DOHH2 (cell line): ENCODE results near the gene DNAI7.

Source experiments
- H3F3A ChIP-seq: fragments of 200-600 bp; sonication (generic), shearing (Covaris generic); 2 replicates; pipeline ENCODE4 v1.6.0; 2016; ENCODE audit warnings: antibody characterized with exemption, mild to moderate bottlenecking; ENCODE audit not compliant: control insufficient read depth, insufficient read depth
- H3K27ac ChIP-seq: fragments of 200-600 bp; sonication (generic); 2 replicates; pipeline ENCODE4 v1.5.1; 2014; ENCODE audit warnings: low read depth, mild to moderate bottlenecking, low read length, moderate library complexity
- H3K27me3 ChIP-seq: fragments of 200-600 bp; sonication (generic); 2 replicates; pipeline ENCODE4 v1.6.1; 2014; ENCODE audit warnings: mild to moderate bottlenecking, low read length, mixed read lengths; ENCODE audit not compliant: control insufficient read depth
- H3K36me3 ChIP-seq: fragments of 200-600 bp; sonication (generic); 2 replicates; pipeline ENCODE4 v1.6.1; 2014; ENCODE audit warnings: mild to moderate bottlenecking, low read length, moderate library complexity, mixed read lengths; ENCODE audit not compliant: control insufficient read depth
- H3K4me1 ChIP-seq: fragments of 200-600 bp; sonication (generic); 2 replicates; pipeline ENCODE4 v1.6.1; 2014; ENCODE audit warnings: mild to moderate bottlenecking, low read length, mixed read lengths; ENCODE audit not compliant: control insufficient read depth
- H3K4me2 ChIP-seq: fragments of 200-600 bp; sonication (generic); 2 replicates; pipeline ENCODE4 v1.6.0; 2014; ENCODE audit warnings: mild to moderate bottlenecking, low read length, moderate library complexity
- H3K4me3 ChIP-seq: fragments of 200-600 bp; sonication (generic); 2 replicates; pipeline ENCODE4 v1.5.1; 2014; ENCODE audit warnings: mild to moderate bottlenecking, low read length, mixed read lengths
- H3K79me2 ChIP-seq: fragments of 200-600 bp; sonication (generic); 2 replicates; pipeline ENCODE4 v1.6.1; 2014; ENCODE audit warnings: mild to moderate bottlenecking, low read length, mixed read lengths; ENCODE audit not compliant: control insufficient read depth
- H3K9me2 ChIP-seq: fragments of 200-600 bp; sonication (generic); replicated peaks from 2 replicates; pipeline ENCODE4 v1.6.1; 2014; ENCODE audit warnings: mild to moderate bottlenecking, low read length, mixed read lengths; ENCODE audit not compliant: control insufficient read depth
- H3K9me3 ChIP-seq: fragments of 200-600 bp; sonication (generic); 2 replicates; pipeline ENCODE4 v1.6.1; 2014; ENCODE audit warnings: antibody characterized with exemption, low read length, mixed read lengths; ENCODE audit not compliant: control insufficient read depth, insufficient read depth
- H4K20me1 ChIP-seq: fragments of 200-600 bp; sonication (generic); 2 replicates; pipeline ENCODE4 v1.6.0; 2014; ENCODE audit warnings: low read depth, mild to moderate bottlenecking, antibody characterized with exemption, low read length, moderate library complexity; ENCODE audit not compliant: control insufficient read depth, insufficient read depth
- EZH2phosphoT487 ChIP-seq: fragments of 200-600 bp; sonication (generic); IDR thresholded peaks from 2 replicates; pipeline ENCODE4 v1.6.1; 2017; ENCODE audit warnings: borderline replicate concordance, mild to moderate bottlenecking, antibody characterized with exemption, low read length, moderate library complexity, mixed read lengths
- TF ChIP-seq, protein P1 (sequence below): fragments of 200-600 bp; sonication (generic); IDR thresholded peaks from one replicate; pipeline ENCODE4 v1.5.1; 2014; ENCODE audit warnings: antibody characterized with exemption, mild to moderate bottlenecking, low read depth, low read length; ENCODE audit not compliant: poor library complexity, severe bottlenecking

Gene DNAI7

DNA sequence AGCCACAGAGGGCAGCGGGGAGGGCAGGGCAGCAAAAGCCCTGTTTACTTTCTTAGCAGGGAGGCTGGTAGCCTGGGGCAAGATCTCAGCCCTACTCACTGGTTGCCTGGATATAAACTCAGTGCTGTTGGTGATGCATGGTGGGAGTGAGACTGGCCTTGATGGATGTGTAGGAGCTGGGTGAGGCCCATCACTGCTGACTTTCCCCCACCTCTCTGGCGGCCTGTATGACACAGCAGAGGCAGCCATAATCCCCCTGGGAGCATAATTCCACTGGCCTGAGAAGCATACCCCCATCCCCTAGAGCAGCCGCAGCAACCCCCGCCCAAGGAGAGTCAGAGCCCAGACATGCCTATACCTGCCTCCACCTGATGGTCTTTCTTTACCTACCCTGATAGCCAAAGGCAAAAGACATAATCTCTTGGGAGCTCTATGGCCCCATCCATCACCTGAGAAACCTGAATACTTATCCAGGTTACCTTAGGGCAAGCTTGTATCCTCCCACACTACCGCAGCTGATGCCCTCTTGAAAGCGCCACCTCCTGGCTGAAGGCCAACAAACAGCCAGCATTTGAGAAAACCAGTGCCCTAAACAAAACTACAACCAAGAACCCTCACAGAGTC, 59.3 kb downstream of the DNAI7 start:
- Histone ChIP-seq H3K27ac (no peak overlapping the region), H3K27me3 (no peaks in the 10 kb centered on the region)
- no peak for TF ChIP-seq EZH2phosphoT487
- TF ChIP-seq, protein P1, sequence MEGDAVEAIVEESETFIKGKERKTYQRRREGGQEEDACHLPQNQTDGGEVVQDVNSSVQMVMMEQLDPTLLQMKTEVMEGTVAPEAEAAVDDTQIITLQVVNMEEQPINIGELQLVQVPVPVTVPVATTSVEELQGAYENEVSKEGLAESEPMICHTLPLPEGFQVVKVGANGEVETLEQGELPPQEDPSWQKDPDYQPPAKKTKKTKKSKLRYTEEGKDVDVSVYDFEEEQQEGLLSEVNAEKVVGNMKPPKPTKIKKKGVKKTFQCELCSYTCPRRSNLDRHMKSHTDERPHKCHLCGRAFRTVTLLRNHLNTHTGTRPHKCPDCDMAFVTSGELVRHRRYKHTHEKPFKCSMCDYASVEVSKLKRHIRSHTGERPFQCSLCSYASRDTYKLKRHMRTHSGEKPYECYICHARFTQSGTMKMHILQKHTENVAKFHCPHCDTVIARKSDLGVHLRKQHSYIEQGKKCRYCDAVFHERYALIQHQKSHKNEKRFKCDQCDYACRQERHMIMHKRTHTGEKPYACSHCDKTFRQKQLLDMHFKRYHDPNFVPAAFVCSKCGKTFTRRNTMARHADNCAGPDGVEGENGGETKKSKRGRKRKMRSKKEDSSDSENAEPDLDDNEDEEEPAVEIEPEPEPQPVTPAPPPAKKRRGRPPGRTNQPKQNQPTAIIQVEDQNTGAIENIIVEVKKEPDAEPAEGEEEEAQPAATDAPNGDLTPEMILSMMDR = peak; percentile 76

DNA sequence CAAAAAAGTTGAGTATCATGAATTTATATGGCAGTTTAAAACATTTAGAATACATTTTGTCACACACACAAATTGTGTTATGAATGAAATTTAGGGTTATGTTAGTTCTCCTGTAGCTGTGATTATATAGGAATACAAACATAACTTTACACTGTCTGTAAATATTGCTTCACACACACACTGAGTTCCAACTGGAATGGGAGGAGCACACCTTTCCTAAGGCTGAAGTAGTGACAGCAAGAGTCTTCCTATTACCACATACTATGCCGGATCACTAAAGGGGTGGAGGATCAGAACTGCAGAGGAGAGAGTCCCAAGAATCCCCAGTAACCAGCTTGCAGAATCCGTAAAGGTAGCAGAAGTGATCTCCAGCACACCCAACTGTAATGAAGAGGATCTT, 63.7 kb downstream of the DNAI7 start:
- no peaks in the 10 kb centered on the region for H3K36me3 ChIP-seq
- no peaks in the 10 kb centered on the region for H3F3A ChIP-seq
- no peaks in the 10 kb centered on the region for H4K20me1 ChIP-seq
- TF ChIP-seq, protein P1 = no peak
- TF ChIP-seq EZH2phosphoT487 = no peak
- peaks cover 15% of the 10 kb centered on the region for H3K4me1 ChIP-seq
- no peak overlapping the region for H3K4me3 ChIP-seq
- no peaks in the 10 kb centered on the region for H3K9me3 ChIP-seq
- H3K9me2 ChIP-seq = no peaks in the 10 kb centered on the region
- no peaks in the 10 kb centered on the region for H3K27me3 ChIP-seq
- H3K27ac ChIP-seq = no peak overlapping the region
- H3K79me2 ChIP-seq = no peaks in the 10 kb centered on the region
- H3K4me2 ChIP-seq = no peak overlapping the region

More for the DNA sequence above, 59.3 kb downstream of the DNAI7 start:
- no peaks in the 10 kb centered on the region for H3K36me3 ChIP-seq
- H3K9me2 ChIP-seq = no peaks in the 10 kb centered on the region
- H3K9me3 ChIP-seq = no peaks in the 10 kb centered on the region
- H3F3A ChIP-seq = no peaks in the 10 kb centered on the region
- H3K4me3 ChIP-seq = no peak overlapping the region
- H4K20me1 ChIP-seq = no peaks in the 10 kb centered on the region
- no peak overlapping the region for H3K4me2 ChIP-seq
- no peaks in the 10 kb centered on the region for H3K4me1 ChIP-seq
- H3K79me2 ChIP-seq = no peaks in the 10 kb centered on the region

DNA sequence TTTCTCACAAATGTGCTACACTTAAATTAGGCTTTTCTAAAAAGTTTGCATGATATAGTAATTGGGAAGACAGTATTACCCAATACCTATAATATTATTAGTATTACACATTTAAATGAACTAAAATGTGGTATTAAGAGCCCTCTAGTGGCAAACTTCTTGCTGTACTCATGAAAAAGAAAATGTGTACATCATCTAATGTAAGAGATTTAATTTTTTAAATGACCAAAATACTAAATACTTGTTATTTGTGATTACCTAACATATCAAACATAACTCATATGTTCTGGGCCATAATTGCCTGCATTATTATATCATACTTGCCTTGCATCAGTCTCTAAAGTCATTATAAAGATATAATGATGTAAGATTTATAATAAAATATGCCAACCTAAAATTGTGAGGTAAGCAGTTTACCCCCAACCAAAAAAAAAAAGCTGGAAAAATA, 64.2 kb downstream of the DNAI7 start:
- no peaks in the 10 kb centered on the region for H4K20me1 ChIP-seq
- no peak overlapping the region for H3K27ac ChIP-seq
- H3K4me3 ChIP-seq = no peak overlapping the region
- H3K9me2 ChIP-seq = no peaks in the 10 kb centered on the region
- no peak for TF ChIP-seq EZH2phosphoT487
- TF ChIP-seq, protein P1 = peak; percentile 56
- no peaks in the 10 kb centered on the region for H3K27me3 ChIP-seq
- H3K79me2 ChIP-seq = no peaks in the 10 kb centered on the region
- H3K9me3 ChIP-seq = no peaks in the 10 kb centered on the region
- H3K36me3 ChIP-seq = no peaks in the 10 kb centered on the region
- no peaks in the 10 kb centered on the region for H3F3A ChIP-seq
- no peak overlapping the region for H3K4me2 ChIP-seq
- H3K4me1 ChIP-seq = peaks cover 18% of the 10 kb centered on the region
